Lower leg skin (tissue), 3 donors: ENCODE measurements around the gene EMSY.

Experiments
- POLR2A ChIP-seq, 2 donors: fragments of 450-650 bp; IDR thresholded peaks; one replicate each; pipeline ENCODE4 v1.6.1; 2016 to 2017; ENCODE audit warnings: antibody characterized with exemption in 2 of 2, mild to moderate bottlenecking in 1 of 2, moderate library complexity in 1 of 2
- TF ChIP-seq, protein P1 (sequence below), 3 donors: fragments of 450-650 bp; IDR thresholded peaks; one replicate each; pipeline ENCODE4 v1.5.1; 2016; ENCODE audit warnings: antibody characterized with exemption in 3 of 3, mild to moderate bottlenecking in 3 of 3, moderate library complexity in 2 of 3

DNA sequence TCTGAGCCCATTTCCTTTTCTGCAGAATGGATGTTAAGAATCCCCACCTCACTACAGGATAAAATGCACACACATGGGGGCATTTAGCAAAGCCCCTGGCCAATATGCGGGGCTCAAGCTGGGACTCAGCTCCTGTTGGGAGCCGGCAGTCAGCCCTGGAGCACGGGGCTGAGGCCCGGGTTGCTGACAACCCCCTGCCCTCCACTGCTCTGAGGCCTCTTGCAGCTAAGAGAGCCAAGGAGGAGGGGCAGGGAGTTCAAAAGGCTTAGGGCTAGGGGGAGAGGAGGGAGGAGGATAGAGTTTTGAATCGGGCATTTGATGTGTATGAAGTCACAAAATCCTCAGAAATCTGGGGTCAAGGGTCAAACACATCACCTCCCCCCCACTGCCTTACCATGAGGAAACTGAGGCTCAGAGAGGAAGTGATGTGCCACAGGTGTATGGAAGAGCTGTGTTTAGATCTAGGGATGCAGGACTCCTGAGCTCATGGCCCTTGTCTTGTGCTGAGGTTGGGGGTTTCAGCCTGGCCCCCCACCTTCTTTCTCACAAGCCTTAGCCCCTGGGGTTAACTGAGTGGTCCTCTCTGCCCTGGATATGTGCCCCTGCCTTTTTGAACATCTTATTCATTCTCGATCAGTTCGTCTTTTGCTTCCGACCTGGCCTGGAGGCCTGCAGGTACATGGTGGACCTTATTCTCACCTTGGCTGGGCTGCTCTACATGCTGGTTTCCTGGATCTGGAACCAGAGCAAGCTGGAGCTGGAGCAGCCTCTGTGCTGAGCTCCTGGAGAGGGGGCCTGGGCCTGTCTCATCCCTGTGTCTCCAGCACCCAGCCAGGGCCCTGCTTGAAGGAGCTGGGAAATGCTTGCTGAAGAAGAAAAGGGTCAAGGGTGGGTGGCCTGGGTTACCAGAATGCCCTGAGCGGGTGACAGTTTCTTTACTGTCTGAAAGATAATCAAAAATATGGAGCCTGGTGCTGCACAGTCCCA lies 145.4 kb downstream of the EMSY start:
- no peak for TF ChIP-seq POLR2A (IDR thresholded peaks at IDR 0.05)
- TF ChIP-seq, protein P1, sequence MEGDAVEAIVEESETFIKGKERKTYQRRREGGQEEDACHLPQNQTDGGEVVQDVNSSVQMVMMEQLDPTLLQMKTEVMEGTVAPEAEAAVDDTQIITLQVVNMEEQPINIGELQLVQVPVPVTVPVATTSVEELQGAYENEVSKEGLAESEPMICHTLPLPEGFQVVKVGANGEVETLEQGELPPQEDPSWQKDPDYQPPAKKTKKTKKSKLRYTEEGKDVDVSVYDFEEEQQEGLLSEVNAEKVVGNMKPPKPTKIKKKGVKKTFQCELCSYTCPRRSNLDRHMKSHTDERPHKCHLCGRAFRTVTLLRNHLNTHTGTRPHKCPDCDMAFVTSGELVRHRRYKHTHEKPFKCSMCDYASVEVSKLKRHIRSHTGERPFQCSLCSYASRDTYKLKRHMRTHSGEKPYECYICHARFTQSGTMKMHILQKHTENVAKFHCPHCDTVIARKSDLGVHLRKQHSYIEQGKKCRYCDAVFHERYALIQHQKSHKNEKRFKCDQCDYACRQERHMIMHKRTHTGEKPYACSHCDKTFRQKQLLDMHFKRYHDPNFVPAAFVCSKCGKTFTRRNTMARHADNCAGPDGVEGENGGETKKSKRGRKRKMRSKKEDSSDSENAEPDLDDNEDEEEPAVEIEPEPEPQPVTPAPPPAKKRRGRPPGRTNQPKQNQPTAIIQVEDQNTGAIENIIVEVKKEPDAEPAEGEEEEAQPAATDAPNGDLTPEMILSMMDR (IDR thresholded peaks at IDR 0.05), result no peak
